ENCODE data around the gene ERMP1.

ERMP1 gene

DNA sequence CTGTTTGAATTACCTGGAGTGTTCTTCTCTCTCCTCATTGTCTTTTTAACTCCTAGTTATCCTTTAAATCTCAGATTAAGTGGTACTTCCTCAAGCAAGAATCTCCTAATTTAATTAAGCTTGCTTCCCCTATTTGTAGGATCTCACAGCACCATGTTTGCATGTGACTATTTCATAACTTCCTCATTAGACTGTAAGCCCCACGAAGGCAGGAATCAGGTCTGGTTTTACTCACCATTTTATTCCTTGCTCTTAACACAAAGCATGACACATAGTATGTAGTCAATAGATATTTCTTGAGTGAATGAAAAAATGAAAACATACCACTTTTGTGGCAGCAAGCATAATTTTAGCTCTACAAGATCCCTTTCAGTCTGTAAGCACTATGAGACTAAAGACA is 1.3 kb upstream of the ERMP1 start:
- H2AFZ ChIP-seq (ENCODE audit: low read length): no peak overlapping the region
- H3K27ac ChIP-seq (ENCODE audit: low read length): no peak overlapping the region
- no peaks in the 10 kb centered on the region for H3K36me3 ChIP-seq (replicated peaks; ENCODE audit: insufficient read depth, low read length)
- peaks cover 15% of the 10 kb centered on the region for H3K4me1 ChIP-seq (ENCODE audit: low read length)
- no peak for DNase-seq
- H3K9me2 ChIP-seq (replicated peaks; ENCODE audit: insufficient read depth, low read length): no peaks in the 10 kb centered on the region
- no peak overlapping the region for H3K4me3 ChIP-seq (ENCODE audit: low read length)
- no peaks in the 10 kb centered on the region for H4K20me1 ChIP-seq (ENCODE audit: insufficient read depth, low read length)
- no peaks in the 10 kb centered on the region for H3F3A ChIP-seq (ENCODE audit: insufficient read depth, low read length)
- peaks cover 34% of the 10 kb centered on the region for H3K79me2 ChIP-seq (ENCODE audit: low read length)
- no peaks in the 10 kb centered on the region for H3K27me3 ChIP-seq (replicated peaks; ENCODE audit: insufficient read depth, low read length)
- no peaks in the 10 kb centered on the region for H3K9me3 ChIP-seq (replicated peaks; ENCODE audit: insufficient read depth, low read length)
- no peak overlapping the region for H3K4me2 ChIP-seq (ENCODE audit: low read depth, low read length)
- TF ChIP-seq EZH2phosphoT487 (IDR thresholded peaks at IDR 0.05; ENCODE audit: low read length) (no peak), EZH2 (optimal IDR thresholded peaks at IDR 0.05; ENCODE audit: low read depth, low read length) (no peak)
- TF ChIP-seq, protein P1, sequence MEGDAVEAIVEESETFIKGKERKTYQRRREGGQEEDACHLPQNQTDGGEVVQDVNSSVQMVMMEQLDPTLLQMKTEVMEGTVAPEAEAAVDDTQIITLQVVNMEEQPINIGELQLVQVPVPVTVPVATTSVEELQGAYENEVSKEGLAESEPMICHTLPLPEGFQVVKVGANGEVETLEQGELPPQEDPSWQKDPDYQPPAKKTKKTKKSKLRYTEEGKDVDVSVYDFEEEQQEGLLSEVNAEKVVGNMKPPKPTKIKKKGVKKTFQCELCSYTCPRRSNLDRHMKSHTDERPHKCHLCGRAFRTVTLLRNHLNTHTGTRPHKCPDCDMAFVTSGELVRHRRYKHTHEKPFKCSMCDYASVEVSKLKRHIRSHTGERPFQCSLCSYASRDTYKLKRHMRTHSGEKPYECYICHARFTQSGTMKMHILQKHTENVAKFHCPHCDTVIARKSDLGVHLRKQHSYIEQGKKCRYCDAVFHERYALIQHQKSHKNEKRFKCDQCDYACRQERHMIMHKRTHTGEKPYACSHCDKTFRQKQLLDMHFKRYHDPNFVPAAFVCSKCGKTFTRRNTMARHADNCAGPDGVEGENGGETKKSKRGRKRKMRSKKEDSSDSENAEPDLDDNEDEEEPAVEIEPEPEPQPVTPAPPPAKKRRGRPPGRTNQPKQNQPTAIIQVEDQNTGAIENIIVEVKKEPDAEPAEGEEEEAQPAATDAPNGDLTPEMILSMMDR (IDR thresholded peaks at IDR 0.05; ENCODE audit: low read length): no peak
- no peak overlapping the region for H3K9ac ChIP-seq (ENCODE audit: low read length)

DNA sequence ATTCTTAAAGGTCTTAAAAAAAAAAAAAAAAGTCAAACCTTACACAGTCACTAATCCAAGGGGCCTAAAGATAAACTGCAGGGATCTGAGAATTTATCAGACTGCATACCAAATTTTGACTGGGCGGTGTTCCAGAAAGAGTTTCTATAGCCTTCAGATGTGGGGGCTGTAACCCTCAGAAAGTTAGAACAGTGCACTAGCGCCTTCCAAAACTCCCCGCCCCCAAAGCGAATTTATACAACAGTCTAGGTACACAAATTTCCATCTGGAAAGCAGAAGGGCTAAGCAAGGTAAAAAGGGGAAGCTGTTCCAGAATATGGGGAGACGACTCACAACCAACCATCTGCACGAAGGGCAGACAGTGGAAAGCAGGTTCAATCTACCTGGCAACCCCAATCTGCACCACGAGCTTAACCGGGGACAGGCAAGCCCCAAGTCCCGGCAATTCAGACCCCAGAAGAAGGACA is 813 bp downstream of the ERMP1 start:
- H3K79me2 ChIP-seq (ENCODE audit: low read length): peaks cover 46% of the 10 kb centered on the region
- H2AFZ ChIP-seq (ENCODE audit: low read length): peak overlapping the region; percentile 57
- peak overlapping the region; percentile 70; the same call in 1 of the 2 replicates for H3K27ac ChIP-seq (ENCODE audit: low read length)
- DNase-seq: peak; percentile 32
- H3F3A ChIP-seq (ENCODE audit: insufficient read depth, low read length): no peaks in the 10 kb centered on the region
- H3K4me2 ChIP-seq (ENCODE audit: low read depth, low read length): peak overlapping the region; percentile 72
- peak overlapping the region; percentile 83 for H3K4me3 ChIP-seq (ENCODE audit: low read length)
- TF ChIP-seq, protein P1 (IDR thresholded peaks at IDR 0.05; ENCODE audit: low read length): no peak
- TF ChIP-seq EZH2 (optimal IDR thresholded peaks at IDR 0.05; ENCODE audit: low read depth, low read length): no peak
- no peak for TF ChIP-seq EZH2phosphoT487 (IDR thresholded peaks at IDR 0.05; ENCODE audit: low read length)
- H3K9me2 ChIP-seq (replicated peaks; ENCODE audit: insufficient read depth, low read length): no peaks in the 10 kb centered on the region
- no peaks in the 10 kb centered on the region for H3K9me3 ChIP-seq (replicated peaks; ENCODE audit: insufficient read depth, low read length)
- no peaks in the 10 kb centered on the region for H3K27me3 ChIP-seq (replicated peaks; ENCODE audit: insufficient read depth, low read length)
- H3K36me3 ChIP-seq (replicated peaks; ENCODE audit: insufficient read depth, low read length): no peaks in the 10 kb centered on the region
- H3K9ac ChIP-seq (ENCODE audit: low read length): peak overlapping the region; percentile 68
- 0 out of 2 replicates have a peak, but pooled peaks cover 9% of the 10 kb centered on the region for H3K4me1 ChIP-seq (ENCODE audit: low read length)
- no peaks in the 10 kb centered on the region for H4K20me1 ChIP-seq (ENCODE audit: insufficient read depth, low read length)

- no peak overlapping the region for H3K9ac ChIP-seq (ENCODE audit: low read length)
- H3K79me2 ChIP-seq (ENCODE audit: low read length): peaks cover 37% of the 10 kb centered on the region
- peaks cover 4% of the 10 kb centered on the region; the same call in 1 of the 2 replicates for H3K36me3 ChIP-seq (replicated peaks; ENCODE audit: insufficient read depth, low read length)
- no peaks in the 10 kb centered on the region for H4K20me1 ChIP-seq (ENCODE audit: insufficient read depth, low read length)
- no peak for DNase-seq
- H3K4me2 ChIP-seq (ENCODE audit: low read depth, low read length): no peak overlapping the region
- H3K9me3 ChIP-seq (replicated peaks; ENCODE audit: insufficient read depth, low read length): no peaks in the 10 kb centered on the region
- H3K4me3 ChIP-seq (ENCODE audit: low read length): no peak overlapping the region
- no peaks in the 10 kb centered on the region for H3K27me3 ChIP-seq (replicated peaks; ENCODE audit: insufficient read depth, low read length)
- H2AFZ ChIP-seq (ENCODE audit: low read length): no peak overlapping the region
- no peaks in the 10 kb centered on the region for H3F3A ChIP-seq (ENCODE audit: insufficient read depth, low read length)
- H3K4me1 ChIP-seq (ENCODE audit: low read length): 0 out of 2 replicates have a peak, but pooled peaks cover under 1% of the 10 kb centered on the region
- no peaks in the 10 kb centered on the region for H3K9me2 ChIP-seq (replicated peaks; ENCODE audit: insufficient read depth, low read length)
- no peak for TF ChIP-seq EZH2phosphoT487 (IDR thresholded peaks at IDR 0.05; ENCODE audit: low read length)
- no peak for TF ChIP-seq EZH2 (optimal IDR thresholded peaks at IDR 0.05; ENCODE audit: low read depth, low read length)
- TF ChIP-seq, protein P1 (IDR thresholded peaks at IDR 0.05; ENCODE audit: low read length): no peak
- no peak overlapping the region for H3K27ac ChIP-seq (ENCODE audit: low read length)
Measured at GRCh38 chr9:5825895-5826622, 6.9 kb downstream of the ERMP1 start.
